ENCODE results near the gene TSEN34.
"Not testable (repeated sequence)": the region's sequence is repeated elsewhere in the genome, so short reads cannot be mapped to it uniquely, and the experiment has no call there.

TSEN34 gene

DNA sequence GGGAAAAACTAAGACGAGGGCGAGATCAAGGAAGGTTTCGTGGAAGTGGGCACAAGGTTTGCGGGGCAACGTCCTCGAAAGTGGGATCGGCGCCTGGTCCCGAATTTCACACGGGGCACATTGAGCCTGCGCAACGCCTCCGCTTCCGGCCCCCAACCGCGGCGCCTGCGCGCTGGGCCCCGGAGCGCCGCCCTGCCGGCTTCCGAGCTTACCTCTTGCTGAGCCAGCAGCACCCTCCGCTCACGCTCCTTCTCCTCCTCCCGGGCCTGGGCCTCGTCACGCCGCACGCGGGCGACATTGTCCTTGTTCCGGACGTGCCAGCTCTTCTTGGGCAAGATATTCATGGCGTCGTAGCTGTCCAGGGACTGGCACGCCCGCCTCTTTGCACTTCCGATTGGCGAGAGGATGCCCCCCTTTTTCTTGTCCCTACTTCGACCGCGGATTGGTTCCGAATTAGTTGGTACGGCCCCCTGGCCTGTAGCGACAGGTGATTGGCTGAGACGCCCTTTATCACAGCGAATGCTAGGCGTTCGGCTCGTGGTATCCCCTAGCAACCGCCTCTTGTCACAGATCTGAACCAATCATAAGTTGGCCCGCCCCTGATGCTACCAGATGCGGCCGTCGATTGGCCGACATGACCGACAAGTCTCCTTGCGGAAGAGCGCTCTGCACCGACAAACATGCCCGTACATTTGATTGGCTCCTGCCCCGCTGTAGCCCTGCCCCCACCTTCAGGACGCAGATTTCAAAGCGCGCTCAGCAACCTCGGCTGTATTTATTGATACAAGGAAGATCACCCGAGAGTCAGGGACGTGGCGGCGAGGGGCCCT, 31.5 kb upstream of the TSEN34 start, which contains the start of gene LENG1:
Gene LENG1 (minus strand): TSS at position 370 of the 830 bp plus-strand sequence. CDS start 26 bp downstream, at position 344.
- intact Hi-C loops (cut with DNase I) = no loop called here

DNA sequence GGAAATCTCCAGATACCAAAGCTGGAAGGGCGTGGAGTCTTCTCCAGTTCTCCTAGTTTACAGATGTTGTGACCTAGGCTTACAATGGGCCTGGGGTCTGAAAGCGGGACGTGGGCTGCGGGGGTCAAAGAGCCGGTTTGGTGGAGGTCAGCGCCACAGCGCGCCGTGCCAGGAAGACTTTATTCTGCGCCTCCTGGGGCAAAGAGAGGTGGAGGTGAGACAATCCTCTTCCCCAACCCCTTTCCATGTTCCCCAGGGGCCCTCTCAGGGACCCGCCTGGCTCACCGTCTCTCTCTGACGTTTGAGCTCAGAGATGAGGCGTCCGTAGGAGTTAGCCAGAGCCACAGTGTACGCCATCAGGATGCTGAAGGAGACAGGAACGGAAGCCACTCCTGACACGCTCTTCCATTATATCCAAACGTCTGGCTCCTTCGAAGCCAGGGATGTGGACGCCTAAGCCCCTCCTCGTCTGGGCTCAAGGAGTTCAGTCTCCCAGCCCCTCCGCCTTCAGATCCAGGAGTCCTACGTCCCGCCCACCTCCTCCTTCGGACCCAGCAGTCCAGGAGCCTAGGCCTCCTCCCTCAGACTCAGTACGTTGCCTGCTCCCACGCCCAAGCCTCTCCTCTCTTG, 30.8 kb upstream of the TSEN34 start:
- DNase-seq = no peak
- intact Hi-C loops (cut with DNase I) = no loop called here

More for the DNA sequence above, 31.5 kb upstream of the TSEN34 start, which contains the start of gene LENG1:
- DNase-seq = peak; percentile 98 to 100 (median 100)

DNA sequence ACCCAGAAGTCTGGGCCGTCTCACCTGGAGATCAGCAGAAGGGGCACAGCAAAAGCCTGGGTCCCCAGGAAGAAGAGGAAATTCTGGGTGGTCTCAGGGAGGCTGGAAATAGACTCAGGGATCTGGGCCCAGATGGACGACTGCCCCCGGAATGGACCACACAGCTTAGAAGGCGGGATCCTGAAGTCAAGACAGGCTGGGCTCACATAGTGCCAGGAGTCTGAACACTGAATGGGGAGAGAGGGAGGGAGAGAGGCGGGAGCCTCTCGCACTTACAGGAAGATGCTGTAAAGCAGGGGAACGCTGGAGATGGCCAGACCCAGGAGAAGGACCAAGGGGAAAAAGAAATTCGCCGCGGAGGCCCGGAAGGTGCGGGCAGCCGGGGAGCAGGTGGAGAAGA, 30.3 kb upstream of the TSEN34 start:
- intact Hi-C loops (cut with DNase I) = no loop called here
- no peak for DNase-seq

DNA sequence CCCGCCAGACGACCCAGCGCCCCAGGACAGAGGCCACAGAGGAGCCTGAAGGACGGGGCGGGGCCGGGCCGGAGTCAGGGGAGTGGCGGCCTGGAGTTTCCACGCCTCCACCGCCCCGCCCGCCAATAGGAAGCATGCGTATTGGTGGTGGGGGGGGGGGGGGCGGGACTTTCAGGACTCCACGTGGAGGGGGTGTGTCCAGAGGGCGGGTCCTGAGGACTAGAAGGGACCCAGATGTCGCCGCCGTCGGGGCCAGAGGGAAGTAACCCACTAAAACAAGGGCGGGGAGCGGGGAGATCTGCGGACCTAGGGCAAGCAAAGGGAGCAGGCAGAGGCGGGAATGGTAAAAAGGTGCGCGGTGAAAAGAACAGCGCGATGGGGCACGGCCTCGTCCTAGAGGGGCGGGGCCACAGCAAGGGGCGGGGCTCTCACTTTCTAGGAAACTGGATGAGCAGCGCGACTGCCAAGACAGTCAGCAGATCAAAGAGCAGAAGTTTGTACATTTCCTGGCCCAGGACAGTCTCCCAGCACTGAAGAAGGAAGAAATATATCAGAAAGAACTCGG, 28.8 kb upstream of the TSEN34 start:
- peak in 39 of 42 donors; percentile 22 to 73 (median 54) for DNase-seq
- intact Hi-C loops (cut with DNase I) = no loop called here

DNA sequence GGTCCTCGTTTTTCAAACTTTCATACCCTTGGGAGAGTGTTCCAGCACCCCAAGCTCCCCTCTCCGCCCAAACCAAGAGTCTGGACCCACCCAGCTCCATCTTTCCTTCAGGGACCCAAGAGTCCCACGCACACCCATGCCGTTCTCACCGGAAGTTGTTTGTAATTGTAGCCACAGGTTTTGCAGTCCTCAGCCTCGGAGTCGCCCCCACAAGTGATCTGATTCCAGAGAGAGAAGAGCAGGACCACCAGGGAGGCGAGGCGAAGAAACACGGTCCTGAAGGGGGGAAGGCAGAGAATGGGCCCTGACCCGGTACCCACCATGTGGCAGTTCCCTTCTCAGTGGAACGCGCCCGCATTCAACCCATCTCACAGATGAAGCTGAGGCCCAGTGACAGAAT, 28.2 kb upstream of the TSEN34 start:
- intact Hi-C loops (cut with DNase I) = no loop called here
- DNase-seq = no peak

DNA sequence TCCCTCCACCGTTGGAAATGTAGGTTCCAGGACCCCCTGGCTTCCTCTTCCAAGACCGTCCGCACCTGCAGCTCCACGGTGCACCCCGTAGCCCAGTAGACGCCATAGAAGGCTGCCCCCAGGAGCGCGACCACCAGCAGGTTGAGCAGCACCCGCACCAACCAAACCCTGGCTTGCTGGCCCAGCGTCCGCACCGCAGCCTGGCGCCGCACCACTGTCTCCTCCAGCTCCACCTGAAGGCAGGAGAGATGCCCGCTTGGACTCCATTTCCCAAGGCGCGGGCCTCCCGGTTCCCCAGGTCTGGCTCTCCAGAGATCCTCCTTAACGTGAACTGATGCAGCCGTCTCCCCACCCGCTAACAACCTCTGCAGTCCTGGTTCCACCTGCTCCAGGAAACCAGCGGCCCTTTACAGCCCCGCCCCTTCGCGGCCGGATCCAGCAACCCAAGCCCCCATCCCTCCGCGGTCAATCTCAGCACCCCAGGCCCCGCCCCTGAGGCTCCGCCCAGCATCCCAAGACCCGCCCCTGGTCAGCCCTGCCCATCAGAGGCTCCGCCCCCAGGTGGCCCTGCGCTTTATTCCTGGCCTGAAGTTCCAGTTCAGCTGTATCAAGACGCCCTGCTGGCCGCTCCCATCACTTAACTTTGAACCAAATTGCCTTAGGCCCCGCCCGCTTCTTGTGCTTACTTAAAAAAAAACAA, 26.6 kb upstream of the TSEN34 start:
- DNase-seq = peak in 4 of 42 donors; percentile 24 to 59 (median 44)
- intact Hi-C loops (cut with DNase I) = loop anchor here (5.0 kb wide), 1 partner anchor 68 kb away; no protein-coding TSS in a partner anchor

DNA sequence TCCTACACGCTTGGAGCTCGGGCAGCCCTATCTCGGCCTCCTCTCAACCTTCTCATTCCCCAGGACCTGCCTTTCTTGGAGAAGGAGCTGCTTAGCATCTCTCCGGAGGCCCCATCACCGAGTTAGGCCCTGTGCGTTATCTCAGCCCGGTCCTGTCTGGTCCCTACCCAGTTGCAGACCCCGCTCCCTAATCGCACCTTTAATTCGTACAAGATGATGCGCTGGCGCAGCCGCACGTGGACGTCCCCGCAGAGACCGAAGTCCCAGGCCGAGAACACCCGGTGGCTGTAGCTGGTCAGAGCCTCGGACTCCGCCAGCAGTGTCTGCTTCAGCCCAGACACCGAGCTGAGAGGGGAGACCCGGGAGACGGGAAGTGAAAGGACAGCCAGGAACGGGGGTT, 25.9 kb upstream of the TSEN34 start:
- intact Hi-C loops (cut with DNase I) = loop anchor here (5.0 kb wide), 1 partner anchor 67 kb away; no protein-coding TSS in a partner anchor
- DNase-seq = no peak

DNA sequence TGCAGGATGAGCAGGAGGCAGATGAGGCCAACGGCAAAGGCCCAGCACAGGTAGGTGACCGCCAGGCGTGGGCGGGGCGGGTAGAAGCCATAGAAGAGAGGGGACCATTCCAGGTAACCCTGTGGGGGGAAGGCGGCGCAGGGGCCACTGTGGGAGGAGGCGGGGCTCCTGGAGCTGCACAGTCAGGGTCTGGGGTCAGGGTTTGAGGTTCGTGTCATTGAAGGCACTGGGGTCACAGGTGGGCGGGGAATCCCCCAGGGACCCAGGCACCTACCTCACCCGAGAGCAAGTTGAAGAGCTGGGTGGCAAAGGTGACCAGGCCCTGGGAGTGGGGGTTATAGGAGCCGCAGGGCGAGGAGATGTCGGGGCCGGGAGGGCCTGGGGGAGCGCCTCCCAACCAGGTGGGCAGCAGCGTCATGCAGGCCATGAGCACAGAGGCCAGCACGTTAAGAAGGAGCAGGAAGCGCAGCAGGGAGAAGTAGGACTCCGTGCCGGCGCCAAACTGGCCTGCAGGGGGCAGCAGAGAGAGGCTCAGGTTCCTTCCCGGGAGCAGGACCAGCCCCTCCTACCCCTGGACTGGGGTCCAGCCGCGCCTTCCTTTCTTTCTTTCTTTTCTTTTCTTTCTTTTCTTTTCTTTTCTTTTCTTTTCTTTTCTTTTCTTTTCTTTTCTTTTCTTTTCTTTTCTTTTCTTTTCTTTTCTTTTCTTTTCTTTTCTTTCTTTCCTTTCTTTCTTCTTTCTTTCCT, 22.8 kb upstream of the TSEN34 start:
- DNase-seq = peak; percentile 82 to 98 (median 94)
- intact Hi-C loops (cut with DNase I) = loop anchor here (5.0 kb wide), 1 partner anchor 64 kb away; no protein-coding TSS in a partner anchor

DNA sequence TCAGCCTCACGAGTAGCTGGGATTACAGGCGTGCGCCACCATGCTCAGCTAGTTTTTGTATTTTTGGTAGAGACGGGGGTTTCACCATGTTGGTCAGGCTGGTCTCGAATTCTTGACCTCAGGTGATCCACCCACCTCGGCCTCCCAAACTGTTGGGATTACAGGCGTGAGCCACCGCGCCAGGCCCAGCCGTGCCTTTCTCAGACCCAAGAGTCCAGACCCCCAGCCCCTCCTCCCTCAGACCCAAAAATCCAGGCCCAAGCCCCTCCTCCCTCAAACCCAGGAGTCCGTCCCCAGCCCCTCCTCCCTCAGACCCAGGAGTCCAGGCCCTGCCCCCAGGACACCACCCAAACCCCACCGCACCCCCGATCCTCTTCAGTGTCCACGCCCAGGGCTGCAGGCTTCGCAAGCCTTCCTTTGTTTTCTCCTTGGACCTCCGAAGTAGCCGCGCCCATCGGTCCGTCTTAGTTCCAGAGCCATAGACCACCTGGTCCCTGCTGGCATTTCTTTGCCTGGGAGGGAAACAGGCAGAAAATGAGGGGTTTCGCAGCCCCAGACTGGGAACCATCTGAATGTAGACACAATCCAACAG, 21.9 kb upstream of the TSEN34 start:
- no peak for DNase-seq
- intact Hi-C loops (cut with DNase I) = loop anchor here (5.0 kb wide), 1 partner anchor 63 kb away; no protein-coding TSS in a partner anchor

DNA sequence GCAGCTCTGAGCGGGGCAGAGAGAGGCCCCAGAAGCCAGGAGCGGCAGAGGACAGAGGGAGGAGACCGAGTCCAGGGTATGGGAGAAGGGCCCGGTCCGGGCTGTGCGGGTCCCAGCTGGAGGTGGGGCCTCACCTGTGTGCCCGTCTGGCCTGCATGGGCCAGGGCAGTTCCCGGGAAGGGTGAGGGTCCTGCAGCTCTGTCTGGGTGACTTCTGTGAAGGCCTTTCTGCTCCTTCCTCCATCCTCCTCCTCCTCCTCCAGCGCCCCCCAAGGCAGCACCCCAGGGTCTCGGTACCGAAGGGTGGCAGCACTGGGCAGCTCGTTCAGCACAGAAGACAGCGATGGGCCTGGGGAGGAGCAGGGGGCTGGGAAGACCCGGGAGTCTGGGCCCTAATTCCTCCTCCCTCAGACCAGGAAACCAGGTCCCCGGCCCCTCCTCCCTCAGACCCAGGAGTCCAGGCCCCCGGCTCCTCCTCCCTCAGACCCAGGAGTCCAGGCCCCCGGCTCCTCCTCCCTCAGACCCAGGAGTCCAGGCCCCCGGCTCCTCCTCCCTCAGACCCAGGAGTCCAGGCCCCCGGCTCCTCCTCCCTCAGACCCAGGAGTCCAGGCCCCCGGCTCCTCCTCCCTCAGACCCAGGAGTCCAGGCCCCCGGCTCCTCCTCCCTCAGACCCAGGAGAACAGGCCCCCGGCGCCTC, 19.2 kb upstream of the TSEN34 start:
- intact Hi-C loops (cut with DNase I); DNase-seq: not testable (repeated sequence)

DNA sequence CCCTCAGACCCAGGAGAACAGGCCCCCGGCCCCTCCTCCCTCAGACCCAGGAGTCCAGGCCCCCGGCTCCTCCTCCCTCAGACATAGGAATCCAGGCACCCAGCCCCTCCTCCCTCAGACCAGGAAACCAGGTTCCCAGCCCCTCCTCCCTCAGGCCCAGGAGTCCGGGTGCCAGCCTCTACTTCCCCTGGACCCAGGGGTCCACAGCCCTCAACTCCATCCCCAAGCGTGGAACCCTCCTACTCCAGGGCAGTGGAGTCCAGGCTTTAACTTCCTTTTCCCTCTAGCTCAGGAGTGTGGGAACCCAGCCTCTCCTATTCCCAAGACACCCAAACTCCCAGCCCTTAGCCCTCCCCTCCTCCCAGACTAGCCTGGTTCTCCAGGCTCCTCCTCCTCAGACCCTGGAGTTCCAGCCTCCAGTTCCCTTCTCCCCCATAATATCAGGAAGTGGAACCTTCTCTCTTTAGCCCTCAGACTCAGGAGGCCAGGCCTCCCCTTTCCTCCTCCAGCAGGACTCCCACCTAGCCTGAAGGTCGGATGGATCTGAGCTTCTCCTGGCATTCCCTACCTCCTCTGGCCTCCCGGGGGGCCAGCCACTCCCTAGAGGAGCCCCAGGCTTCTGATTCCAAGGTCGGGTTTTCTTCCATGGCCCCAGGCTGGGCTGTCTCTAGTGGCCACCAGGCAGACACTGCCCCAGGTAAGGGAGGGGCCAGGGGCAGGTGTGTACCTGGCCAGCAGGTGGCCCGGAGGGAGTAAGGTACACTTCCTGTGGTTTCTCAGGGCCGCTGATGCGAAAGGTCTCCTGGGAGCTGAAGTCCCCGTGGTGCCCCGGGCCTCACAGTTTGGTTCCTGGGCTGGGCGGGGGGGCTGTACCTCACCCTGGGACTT, 18.4 kb upstream of the TSEN34 start, which contains the start of gene TMC4:
Gene TMC4 (minus strand): TSS at position 690 of the 888 bp plus-strand sequence. CDS start 43 bp downstream, at position 647.
- intact Hi-C loops (cut with DNase I) = no loop called here
- DNase-seq = no peak

DNA sequence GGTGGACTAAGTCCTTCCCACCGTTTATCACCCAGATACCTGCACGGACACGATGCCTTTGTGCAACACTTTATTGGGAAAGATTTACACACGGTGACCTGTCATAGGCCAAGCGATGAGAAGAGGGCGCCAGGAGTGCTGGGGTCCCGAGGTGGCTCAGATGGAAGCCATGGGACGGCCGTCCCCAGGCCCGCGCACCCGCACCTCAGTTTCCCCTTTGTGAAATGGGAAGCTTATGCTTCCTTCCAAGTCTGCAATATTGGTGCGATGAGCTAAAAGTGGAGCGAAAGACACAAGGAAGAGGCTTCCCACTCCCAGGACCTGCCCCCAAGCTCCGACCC, 17.8 kb upstream of the TSEN34 start:
- no peak for DNase-seq
- intact Hi-C loops (cut with DNase I) = no loop called here

DNA sequence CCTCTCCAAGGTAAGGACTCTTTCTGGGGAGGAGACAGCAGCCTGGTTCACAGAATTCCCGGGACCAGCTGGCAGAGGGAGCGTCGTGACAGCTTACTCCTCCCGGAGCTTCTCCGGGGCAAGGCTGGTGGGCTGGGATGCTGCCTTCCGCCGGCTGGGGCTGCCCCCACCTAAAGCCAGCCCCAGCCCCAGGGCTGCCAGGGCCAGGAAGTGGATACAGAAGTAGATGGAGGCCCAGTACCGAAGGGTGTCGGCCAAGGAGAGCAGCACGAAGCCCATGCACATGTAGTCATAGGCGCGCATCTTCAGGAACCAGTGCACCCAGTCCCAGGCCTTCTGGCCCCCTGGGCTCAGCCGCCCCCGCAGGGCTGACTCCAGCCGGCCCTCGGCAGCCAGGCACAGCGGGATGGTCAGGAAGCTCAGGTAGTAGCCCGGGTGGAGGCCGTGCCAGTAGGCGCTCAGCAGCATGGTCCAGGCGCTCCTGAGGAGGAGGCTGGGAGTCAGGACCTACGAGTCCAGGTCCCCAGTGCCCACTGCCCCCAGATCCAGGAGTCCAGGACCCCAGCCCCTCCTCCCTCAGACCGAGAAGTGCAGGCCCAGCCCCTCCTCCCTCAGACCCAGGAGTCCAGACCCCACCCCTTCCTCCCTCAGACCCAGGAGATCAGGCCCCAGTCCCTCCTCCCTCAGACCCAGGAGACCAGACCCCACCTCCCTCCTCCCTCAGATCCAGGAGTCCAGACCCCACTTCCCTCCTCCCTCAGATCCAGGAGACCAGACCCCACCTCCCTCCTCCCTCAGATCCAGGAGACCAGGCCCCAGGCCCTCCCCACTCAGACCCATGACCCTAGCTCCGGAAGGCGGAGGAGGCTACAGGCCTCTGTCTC, 16.9 kb upstream of the TSEN34 start:
- intact Hi-C loops (cut with DNase I) = no loop called here
- DNase-seq = no peak

DNA sequence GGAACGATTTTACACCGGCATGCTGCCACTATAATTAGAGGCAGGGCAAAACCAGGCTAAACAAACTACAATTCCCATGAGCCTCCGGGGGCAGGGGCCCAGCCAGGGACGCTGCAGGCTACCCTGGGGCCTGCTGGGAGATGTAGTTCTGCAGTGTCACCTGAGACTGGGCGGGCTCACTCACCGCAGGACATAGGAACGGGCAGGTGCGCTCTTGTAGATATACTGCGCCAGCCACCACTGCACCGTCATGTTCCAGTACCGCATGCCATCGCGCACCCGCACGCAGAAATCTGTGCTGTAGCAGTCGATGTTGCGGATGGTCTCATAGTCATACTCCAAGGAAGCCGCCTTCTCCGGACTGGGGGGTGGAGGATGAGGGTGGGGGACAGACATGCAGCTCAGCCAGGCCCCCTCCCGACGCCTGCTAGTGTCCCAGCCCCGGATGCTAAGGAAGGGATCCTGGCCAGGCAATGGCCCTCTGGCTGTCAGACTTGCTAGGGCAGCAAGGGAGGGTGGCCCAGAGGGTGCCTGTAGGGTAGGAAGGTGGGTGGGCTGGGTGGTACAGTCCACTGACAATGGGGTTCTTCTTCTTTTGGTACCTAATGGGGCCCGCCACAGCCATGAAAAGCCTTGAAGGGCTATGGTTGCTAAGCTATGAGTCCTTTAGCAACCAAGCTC, 12.4 kb upstream of the TSEN34 start:
- DNase-seq = peak in 39 of 42 donors; percentile 28 to 75 (median 61)
- intact Hi-C loops (cut with DNase I) = no loop called here

DNA sequence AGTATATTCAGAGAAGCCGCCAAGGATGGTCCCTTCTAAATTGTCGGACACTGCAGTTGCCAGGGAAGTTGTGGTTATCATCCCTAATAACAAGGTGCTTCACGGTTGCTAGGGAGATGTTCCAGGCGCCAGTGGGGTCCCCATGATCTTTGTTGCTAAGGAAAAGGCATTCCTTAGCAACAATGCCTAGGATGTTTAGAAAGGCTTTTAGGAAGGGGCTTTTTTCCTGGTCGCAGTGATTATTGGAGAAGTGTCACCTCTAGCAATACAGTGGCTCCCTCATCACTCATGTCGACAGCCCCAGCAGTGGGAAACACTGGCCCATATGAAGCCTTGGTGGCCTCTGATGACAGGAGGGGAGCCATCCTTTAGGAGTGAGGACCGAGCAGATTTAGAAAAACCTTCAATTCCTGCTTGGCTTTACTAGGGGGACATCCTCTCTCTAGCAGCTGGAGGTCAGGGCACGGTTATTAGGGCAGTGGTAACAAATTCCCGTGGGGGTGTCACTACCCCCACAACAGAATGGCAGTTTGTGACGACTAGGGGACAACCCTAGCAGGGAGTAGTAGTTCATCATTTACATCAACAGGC, 11.8 kb upstream of the TSEN34 start:
- DNase-seq = no peak
- intact Hi-C loops (cut with DNase I) = no loop called here
